Measurements from ENCODE around the gene FOXJ2.
A peak's percentile ranks its signal among the peaks of the same experiment; 100 is the strongest.

The FOXJ2 gene

GRCh38 chr12:8040791-8041190 is 8.3 kb downstream of the FOXJ2 start:
- no peak for DNase-seq (ENCODE audit: low read depth, low spot score)
- no CpG with 5 or more reads among the region's 1 CpG for WGBS (ENCODE audit: insufficient coverage, insufficient read length)
- H3K4me3 ChIP-seq (ENCODE audit: low read length): no peak overlapping the region
- no peaks in the 10 kb centered on the region for H3K9me3 ChIP-seq (ENCODE audit: control insufficient read depth, insufficient read depth, low read length)
- no peaks in the 10 kb centered on the region for H3K36me3 ChIP-seq (ENCODE audit: control insufficient read depth, insufficient read depth, low read length)
- H3K27ac ChIP-seq (ENCODE audit: low read length): no peak overlapping the region
- H3K4me1 ChIP-seq (ENCODE audit: control insufficient read depth, insufficient read depth, low read length): peaks cover 9% of the 10 kb centered on the region
- H3K27me3 ChIP-seq (ENCODE audit: control insufficient read depth, insufficient read depth, low read length): no peaks in the 10 kb centered on the region

GRCh38 chr12:8045952-8046944 is 13.7 kb downstream of the FOXJ2 start:
- Histone ChIP-seq H3K36me3 (ENCODE audit: control insufficient read depth, insufficient read depth, low read length) (peaks cover 6% of the 10 kb centered on the region; the same call in 1 of the 2 replicates), H3K9me3 (ENCODE audit: control insufficient read depth, insufficient read depth, low read length) (no peaks in the 10 kb centered on the region), H3K4me1 (ENCODE audit: control insufficient read depth, insufficient read depth, low read length) (no peaks in the 10 kb centered on the region), H3K27ac (ENCODE audit: low read length) (no peak overlapping the region), H3K4me3 (ENCODE audit: low read length) (no peak overlapping the region), H3K27me3 (ENCODE audit: control insufficient read depth, insufficient read depth, low read length) (no peaks in the 10 kb centered on the region)
- DNase-seq (ENCODE audit: low read depth, low spot score): peak; percentile 70
- WGBS (ENCODE audit: insufficient coverage, insufficient read length): 100% methylated on average over 1 of the region's 8 CpGs

GRCh38 chr12:8047842-8048241 is 15.3 kb downstream of the FOXJ2 start:
- H3K36me3 ChIP-seq (ENCODE audit: control insufficient read depth, insufficient read depth, low read length): peaks cover 9% of the 10 kb centered on the region
- no peak for DNase-seq (ENCODE audit: low read depth, low spot score)
- no peak overlapping the region for H3K27ac ChIP-seq (ENCODE audit: low read length)
- H3K27me3 ChIP-seq (ENCODE audit: control insufficient read depth, insufficient read depth, low read length): no peaks in the 10 kb centered on the region
- no peaks in the 10 kb centered on the region for H3K4me1 ChIP-seq (ENCODE audit: control insufficient read depth, insufficient read depth, low read length)
- H3K9me3 ChIP-seq (ENCODE audit: control insufficient read depth, insufficient read depth, low read length): no peaks in the 10 kb centered on the region
- H3K4me3 ChIP-seq (ENCODE audit: low read length): no peak overlapping the region
- no CpG with 5 or more reads among the region's 5 CpGs for WGBS (ENCODE audit: insufficient coverage, insufficient read length)

GRCh38 chr12:8048906-8049305 is 16.4 kb downstream of the FOXJ2 start:
- H3K4me1 ChIP-seq (ENCODE audit: control insufficient read depth, insufficient read depth, low read length): no peaks in the 10 kb centered on the region
- H3K27ac ChIP-seq (ENCODE audit: low read length): no peak overlapping the region
- no peak overlapping the region for H3K4me3 ChIP-seq (ENCODE audit: low read length)
- no peak for DNase-seq (ENCODE audit: low read depth, low spot score)
- no peaks in the 10 kb centered on the region for H3K27me3 ChIP-seq (ENCODE audit: control insufficient read depth, insufficient read depth, low read length)
- no peaks in the 10 kb centered on the region for H3K9me3 ChIP-seq (ENCODE audit: control insufficient read depth, insufficient read depth, low read length)
- WGBS (ENCODE audit: insufficient coverage, insufficient read length): no CpG with 5 or more reads among the region's 4 CpGs
- peaks cover 12% of the 10 kb centered on the region for H3K36me3 ChIP-seq (ENCODE audit: control insufficient read depth, insufficient read depth, low read length)

- DNase-seq (ENCODE audit: low read depth, low spot score): no peak
- Histone ChIP-seq H3K9me3 (ENCODE audit: control insufficient read depth, insufficient read depth, low read length) (no peaks in the 10 kb centered on the region), H3K4me1 (ENCODE audit: control insufficient read depth, insufficient read depth, low read length) (no peaks in the 10 kb centered on the region), H3K27me3 (ENCODE audit: control insufficient read depth, insufficient read depth, low read length) (no peaks in the 10 kb centered on the region), H3K4me3 (ENCODE audit: low read length) (no peak overlapping the region), H3K36me3 (ENCODE audit: control insufficient read depth, insufficient read depth, low read length) (peaks cover 12% of the 10 kb centered on the region), H3K27ac (ENCODE audit: low read length) (no peak overlapping the region)
- no CpG with 5 or more reads among the region's 7 CpGs for WGBS (ENCODE audit: insufficient coverage, insufficient read length)
Observed at GRCh38 chr12:8050600-8051250, 18.2 kb downstream of the FOXJ2 start.

GRCh38 chr12:8052679-8053078 is 20.2 kb downstream of the FOXJ2 start:
- Histone ChIP-seq H3K27ac (ENCODE audit: low read length) (no peak overlapping the region), H3K4me1 (ENCODE audit: control insufficient read depth, insufficient read depth, low read length) (no peaks in the 10 kb centered on the region), H3K27me3 (ENCODE audit: control insufficient read depth, insufficient read depth, low read length) (no peaks in the 10 kb centered on the region), H3K9me3 (ENCODE audit: control insufficient read depth, insufficient read depth, low read length) (no peaks in the 10 kb centered on the region), H3K4me3 (ENCODE audit: low read length) (no peak overlapping the region), H3K36me3 (ENCODE audit: control insufficient read depth, insufficient read depth, low read length) (peaks cover 12% of the 10 kb centered on the region)
- no peak for DNase-seq (ENCODE audit: low read depth, low spot score)
- WGBS (ENCODE audit: insufficient coverage, insufficient read length): no CpG with 5 or more reads among the region's 7 CpGs

GRCh38 chr12:8054816-8055215 is 22.3 kb downstream of the FOXJ2 start:
- H3K36me3 ChIP-seq (ENCODE audit: control insufficient read depth, insufficient read depth, low read length): peaks cover 6% of the 10 kb centered on the region
- no peak overlapping the region for H3K4me3 ChIP-seq (ENCODE audit: low read length)
- no CpG with 5 or more reads among the region's 2 CpGs for WGBS (ENCODE audit: insufficient coverage, insufficient read length)
- no peak for DNase-seq (ENCODE audit: low read depth, low spot score)
- no peak overlapping the region for H3K27ac ChIP-seq (ENCODE audit: low read length)
- no peaks in the 10 kb centered on the region for H3K27me3 ChIP-seq (ENCODE audit: control insufficient read depth, insufficient read depth, low read length)
- H3K4me1 ChIP-seq (ENCODE audit: control insufficient read depth, insufficient read depth, low read length): no peaks in the 10 kb centered on the region
- H3K9me3 ChIP-seq (ENCODE audit: control insufficient read depth, insufficient read depth, low read length): no peaks in the 10 kb centered on the region

- no peak overlapping the region for H3K27ac ChIP-seq (ENCODE audit: low read length)
- no CpG with 5 or more reads among the region's 2 CpGs for WGBS (ENCODE audit: insufficient coverage, insufficient read length)
- H3K4me3 ChIP-seq (ENCODE audit: low read length): no peak overlapping the region
- no peak for DNase-seq (ENCODE audit: low read depth, low spot score)
- H3K27me3 ChIP-seq (ENCODE audit: control insufficient read depth, insufficient read depth, low read length): no peaks in the 10 kb centered on the region
- peaks cover 6% of the 10 kb centered on the region for H3K36me3 ChIP-seq (ENCODE audit: control insufficient read depth, insufficient read depth, low read length)
- no peaks in the 10 kb centered on the region for H3K4me1 ChIP-seq (ENCODE audit: control insufficient read depth, insufficient read depth, low read length)
- no peaks in the 10 kb centered on the region for H3K9me3 ChIP-seq (ENCODE audit: control insufficient read depth, insufficient read depth, low read length)
Observed at GRCh38 chr12:8057306-8057705, 24.8 kb downstream of the FOXJ2 start.

GRCh38 chr12:8057839-8058238 is 25.3 kb downstream of the FOXJ2 start:
- no peak for DNase-seq (ENCODE audit: low read depth, low spot score)
- Histone ChIP-seq H3K4me3 (ENCODE audit: low read length) (no peak overlapping the region), H3K4me1 (ENCODE audit: control insufficient read depth, insufficient read depth, low read length) (no peaks in the 10 kb centered on the region), H3K9me3 (ENCODE audit: control insufficient read depth, insufficient read depth, low read length) (no peaks in the 10 kb centered on the region), H3K27me3 (ENCODE audit: control insufficient read depth, insufficient read depth, low read length) (no peaks in the 10 kb centered on the region), H3K27ac (ENCODE audit: low read length) (no peak overlapping the region), H3K36me3 (ENCODE audit: control insufficient read depth, insufficient read depth, low read length) (peaks cover 3% of the 10 kb centered on the region; the same call in 1 of the 2 replicates)
- WGBS (ENCODE audit: insufficient coverage, insufficient read length): 100% methylated on average over 2 of the region's 4 CpGs

GRCh38 chr12:8058506-8058905 is 26.0 kb downstream of the FOXJ2 start:
- DNase-seq (ENCODE audit: low read depth, low spot score): no peak
- H3K27ac ChIP-seq (ENCODE audit: low read length): no peak overlapping the region
- H3K36me3 ChIP-seq (ENCODE audit: control insufficient read depth, insufficient read depth, low read length): no peaks in the 10 kb centered on the region
- no peaks in the 10 kb centered on the region for H3K9me3 ChIP-seq (ENCODE audit: control insufficient read depth, insufficient read depth, low read length)
- no peaks in the 10 kb centered on the region for H3K4me1 ChIP-seq (ENCODE audit: control insufficient read depth, insufficient read depth, low read length)
- H3K4me3 ChIP-seq (ENCODE audit: low read length): no peak overlapping the region
- no peaks in the 10 kb centered on the region for H3K27me3 ChIP-seq (ENCODE audit: control insufficient read depth, insufficient read depth, low read length)
- WGBS (ENCODE audit: insufficient coverage, insufficient read length): no CpG with 5 or more reads among the region's 6 CpGs
